ENCODE results near the gene ARRDC3.

The ARRDC3 gene, protein sequence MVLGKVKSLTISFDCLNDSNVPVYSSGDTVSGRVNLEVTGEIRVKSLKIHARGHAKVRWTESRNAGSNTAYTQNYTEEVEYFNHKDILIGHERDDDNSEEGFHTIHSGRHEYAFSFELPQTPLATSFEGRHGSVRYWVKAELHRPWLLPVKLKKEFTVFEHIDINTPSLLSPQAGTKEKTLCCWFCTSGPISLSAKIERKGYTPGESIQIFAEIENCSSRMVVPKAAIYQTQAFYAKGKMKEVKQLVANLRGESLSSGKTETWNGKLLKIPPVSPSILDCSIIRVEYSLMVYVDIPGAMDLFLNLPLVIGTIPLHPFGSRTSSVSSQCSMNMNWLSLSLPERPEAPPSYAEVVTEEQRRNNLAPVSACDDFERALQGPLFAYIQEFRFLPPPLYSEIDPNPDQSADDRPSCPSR

DNA sequence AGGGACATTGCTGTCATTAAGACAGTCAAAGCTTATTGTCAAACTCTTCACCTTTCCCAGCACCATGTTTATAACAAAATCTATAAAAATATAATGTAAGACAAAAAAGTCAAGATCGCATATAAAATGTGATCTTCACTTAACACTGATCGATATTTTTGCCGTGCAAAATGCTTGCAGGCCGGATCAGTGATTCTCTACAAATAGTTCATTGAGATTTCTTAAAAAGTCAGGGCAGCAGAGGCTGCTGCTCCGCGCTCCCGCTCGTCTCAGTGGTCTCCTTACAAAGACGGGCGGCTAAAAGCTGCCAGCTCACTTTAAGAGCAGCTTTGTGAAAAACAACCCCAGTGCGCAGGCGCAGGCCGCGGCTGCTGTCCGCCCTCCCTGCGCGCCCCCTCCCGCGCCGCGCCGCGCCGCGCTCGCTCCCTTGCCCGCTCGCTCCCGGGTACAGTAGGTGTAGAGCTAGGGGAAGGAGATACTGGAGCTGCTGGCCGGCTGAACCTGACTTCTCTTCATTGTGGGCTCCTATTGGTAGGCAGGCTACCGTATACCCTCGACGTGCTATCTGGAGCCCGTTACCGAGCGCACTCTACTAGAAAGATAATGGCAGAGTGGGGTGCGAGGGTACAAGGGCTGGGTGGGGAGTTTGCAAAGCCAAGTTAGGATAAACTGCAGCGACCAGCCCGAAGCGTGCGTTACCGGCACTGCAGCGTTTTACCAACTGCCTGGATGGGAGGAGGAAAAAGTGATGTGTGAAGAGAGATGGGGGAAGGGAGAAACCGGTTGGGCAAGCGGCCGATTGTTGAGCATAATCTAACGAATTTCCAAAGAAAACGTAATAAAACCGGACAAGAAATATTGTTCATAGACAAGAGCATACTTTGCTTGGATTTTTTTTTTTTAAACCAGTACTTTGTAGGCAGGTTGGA, at the start of gene ARRDC3:
ARRDC3 (minus strand) TSS at position 291 of the 929 bp plus-strand sequence; CDS start at position 66, 225 bp downstream.
- Histone ChIP-seq H3K79me2 (ENCODE audit: insufficient read depth, low read depth) (peaks cover 49% of the 10 kb centered on the region), H2AFZ (ENCODE audit: low read depth) (peak within 1 kb of the TSS; percentile 31), H3K36me3 (ENCODE audit: insufficient read depth) (peaks cover 4% of the 10 kb centered on the region)

DNA sequence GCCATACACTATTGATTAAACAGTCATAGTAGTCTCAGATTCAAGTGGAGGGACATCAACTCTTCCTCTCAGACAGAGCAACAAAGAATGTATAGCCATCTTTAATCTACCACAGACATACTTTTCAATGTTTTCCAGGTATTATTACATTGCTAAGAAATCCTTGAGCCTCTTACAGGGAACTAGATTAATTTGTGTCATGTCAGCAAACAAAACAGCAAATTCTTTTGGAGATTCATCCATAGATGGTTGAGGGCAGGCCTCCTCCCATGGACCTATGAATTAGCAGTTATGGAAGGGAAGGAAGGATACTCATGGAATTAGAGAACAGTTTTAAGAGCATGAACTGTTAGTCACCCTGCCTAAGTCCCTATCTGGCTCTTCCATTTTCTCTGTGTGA, 47.8 kb upstream of the ARRDC3 start:
- Histone ChIP-seq H4K20me1 (ENCODE audit: insufficient read depth) (no peaks in the 10 kb centered on the region), H3K4me1 (ENCODE audit: low read depth, poor library complexity, severe bottlenecking) (no peaks in the 10 kb centered on the region), H3K79me2 (ENCODE audit: insufficient read depth, low read depth) (no peaks in the 10 kb centered on the region), H3K36me3 (ENCODE audit: insufficient read depth) (no peaks in the 10 kb centered on the region), H2AFZ (ENCODE audit: low read depth) (no peak overlapping the region), H3K9ac (no peak overlapping the region), H3K27ac (no peak overlapping the region), H3K4me2 (no peak overlapping the region), H3K27me3 (ENCODE audit: insufficient read depth, low read depth) (no peaks in the 10 kb centered on the region), H3K4me3 (IDR thresholded peaks at IDR 0.05; ENCODE audit: insufficient read depth, low read depth, low read length) (no peak overlapping the region)
- TF ChIP-seq, protein P1, sequence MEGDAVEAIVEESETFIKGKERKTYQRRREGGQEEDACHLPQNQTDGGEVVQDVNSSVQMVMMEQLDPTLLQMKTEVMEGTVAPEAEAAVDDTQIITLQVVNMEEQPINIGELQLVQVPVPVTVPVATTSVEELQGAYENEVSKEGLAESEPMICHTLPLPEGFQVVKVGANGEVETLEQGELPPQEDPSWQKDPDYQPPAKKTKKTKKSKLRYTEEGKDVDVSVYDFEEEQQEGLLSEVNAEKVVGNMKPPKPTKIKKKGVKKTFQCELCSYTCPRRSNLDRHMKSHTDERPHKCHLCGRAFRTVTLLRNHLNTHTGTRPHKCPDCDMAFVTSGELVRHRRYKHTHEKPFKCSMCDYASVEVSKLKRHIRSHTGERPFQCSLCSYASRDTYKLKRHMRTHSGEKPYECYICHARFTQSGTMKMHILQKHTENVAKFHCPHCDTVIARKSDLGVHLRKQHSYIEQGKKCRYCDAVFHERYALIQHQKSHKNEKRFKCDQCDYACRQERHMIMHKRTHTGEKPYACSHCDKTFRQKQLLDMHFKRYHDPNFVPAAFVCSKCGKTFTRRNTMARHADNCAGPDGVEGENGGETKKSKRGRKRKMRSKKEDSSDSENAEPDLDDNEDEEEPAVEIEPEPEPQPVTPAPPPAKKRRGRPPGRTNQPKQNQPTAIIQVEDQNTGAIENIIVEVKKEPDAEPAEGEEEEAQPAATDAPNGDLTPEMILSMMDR (conservative IDR thresholded peaks at IDR 0.05; ENCODE audit: low read depth, low read length) = no peak

More for the DNA sequence above, at the start of gene ARRDC3:
- no peaks in the 10 kb centered on the region for H3K27me3 ChIP-seq (ENCODE audit: insufficient read depth, low read depth)
- TF ChIP-seq, protein P1 (conservative IDR thresholded peaks at IDR 0.05; ENCODE audit: low read depth, low read length) = no peak
- H3K4me1 ChIP-seq (ENCODE audit: low read depth, poor library complexity, severe bottlenecking) = peaks cover 17% of the 10 kb centered on the region
- H4K20me1 ChIP-seq (ENCODE audit: insufficient read depth) = 0 out of 2 replicates have a peak, but pooled peaks cover 6% of the 10 kb centered on the region
- peak within 1 kb of the TSS; percentile 94 for H3K4me2 ChIP-seq
- peak within 1 kb of the TSS; percentile 99 for H3K27ac ChIP-seq
- H3K9ac ChIP-seq = peak within 1 kb of the TSS; percentile 100
- peak within 1 kb of the TSS; percentile 59 for H3K4me3 ChIP-seq (IDR thresholded peaks at IDR 0.05; ENCODE audit: insufficient read depth, low read depth, low read length)

GRCh38 chr5:91424638-91425436, 41.7 kb upstream of the ARRDC3 start:
- H3K4me3 ChIP-seq (IDR thresholded peaks at IDR 0.05; ENCODE audit: insufficient read depth, low read depth, low read length) = no peak overlapping the region
- no peaks in the 10 kb centered on the region for H4K20me1 ChIP-seq (ENCODE audit: insufficient read depth)
- no peaks in the 10 kb centered on the region for H3K79me2 ChIP-seq (ENCODE audit: insufficient read depth, low read depth)
- H3K4me2 ChIP-seq = no peak overlapping the region
- H3K27ac ChIP-seq = no peak overlapping the region
- no peaks in the 10 kb centered on the region for H3K4me1 ChIP-seq (ENCODE audit: low read depth, poor library complexity, severe bottlenecking)
- no peak overlapping the region for H2AFZ ChIP-seq (ENCODE audit: low read depth)
- no peak overlapping the region for H3K9ac ChIP-seq
- H3K27me3 ChIP-seq (ENCODE audit: insufficient read depth, low read depth) = no peaks in the 10 kb centered on the region
- no peaks in the 10 kb centered on the region for H3K36me3 ChIP-seq (ENCODE audit: insufficient read depth)
- TF ChIP-seq, protein P1 (conservative IDR thresholded peaks at IDR 0.05; ENCODE audit: low read depth, low read length) = no peak

DNA sequence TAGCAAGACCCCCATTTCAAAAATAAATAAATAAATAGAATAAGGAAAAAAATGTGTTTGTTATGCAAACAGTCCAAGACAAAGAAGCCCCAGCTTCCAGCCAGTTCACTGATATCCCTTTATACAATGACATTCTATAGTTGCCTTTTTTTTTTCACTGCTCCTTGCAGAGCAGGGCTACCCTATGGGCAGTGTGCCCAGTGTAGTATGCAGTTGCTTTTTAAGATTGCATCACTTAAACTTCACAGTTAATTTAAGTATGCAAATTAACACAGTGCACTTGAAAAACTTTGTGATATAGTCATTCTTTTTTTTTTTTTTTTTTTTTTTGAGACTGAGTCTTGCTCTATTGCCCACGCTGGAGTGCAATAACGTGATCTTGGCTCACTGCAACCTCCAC, 40.8 kb upstream of the ARRDC3 start:
- Histone ChIP-seq H3K4me1 (ENCODE audit: low read depth, poor library complexity, severe bottlenecking) (no peaks in the 10 kb centered on the region), H3K9ac (no peak overlapping the region), H3K79me2 (ENCODE audit: insufficient read depth, low read depth) (no peaks in the 10 kb centered on the region), H3K4me2 (no peak overlapping the region), H2AFZ (ENCODE audit: low read depth) (no peak overlapping the region), H4K20me1 (ENCODE audit: insufficient read depth) (no peaks in the 10 kb centered on the region), H3K27ac (no peak overlapping the region), H3K36me3 (ENCODE audit: insufficient read depth) (no peaks in the 10 kb centered on the region), H3K4me3 (IDR thresholded peaks at IDR 0.05; ENCODE audit: insufficient read depth, low read depth, low read length) (no peak overlapping the region), H3K27me3 (ENCODE audit: insufficient read depth, low read depth) (no peaks in the 10 kb centered on the region)
- TF ChIP-seq, protein P1 (conservative IDR thresholded peaks at IDR 0.05; ENCODE audit: low read depth, low read length) = no peak

Measured in KMS-11 (cell line).